K562 (cell line): ENCODE results near the gene DYNLT5. TPM values are rescaled to one million over a fixed set of nuclear protein-coding genes. Genes with fewer than 3 reads are reported as not detected.

Experiments used
- ATAC-seq: fragments of 200-7000 bp; cut with Tn5 transposase; 3 replicates; pipeline ENCODE4 v1.9.1; 2020; ENCODE audit warnings: moderate library complexity
- BruUV-seq: library from RNA; stranded (reverse); fragments of 400-500 nt; replicated peaks from 2 replicates; lab custom pipeline; 2021; lab: Mats Ljungman, UMichigan
- CTCF ChIA-PET: fragments of 300-600 bp; formaldehyde crosslinking; extraction: SDS; loops from one replicate; lab custom pipeline; 2021; ENCODE audit warnings: low intra/inter-chr PET ratio; lab: Yijun Ruan, JAX
- POLR2A ChIA-PET: fragments of 300-600, 350-650 bp; sonication (Branson Sonifier 250); formaldehyde crosslinking; extraction: SDS; loops from one replicate; lab custom pipeline; 2021; ENCODE audit warnings: antibody characterized with exemption, inconsistent platforms; lab: Yijun Ruan, JAX
- DNase-seq, 4 experiments: peaks; one replicate each; pipeline versions ENCODE4 v3.0.0 to v3.0.0-alpha.2; 2011 to 2018; ENCODE audit warnings: low spot score in 3 of 4, mixed read lengths in 3 of 4; ENCODE audit errors: extremely low read depth in 1 of 4
- FAIRE-seq: peaks from 2 replicates; lab custom pipeline; 2011; peaks lifted over from hg19 to GRCh38; lab: Jason Lieb, UNC
- H2AFZ ChIP-seq: 2 replicates; pipeline ENCODE4 v1.6.0; 2011; ENCODE audit warnings: low read depth, low read length, control low read depth, inconsistent platforms
- H3K27ac ChIP-seq: fragments of 200-600 bp; 3 replicates; pipeline ENCODE4 v1.8.0; 2011; ENCODE audit warnings: low read depth, mild to moderate bottlenecking, control low read depth, inconsistent platforms, low read length, moderate library complexity, mixed read lengths; ENCODE audit errors: extremely low read depth
- H3K27me3 ChIP-seq, 2 experiments: fragments of 300-600 bp in 1 of 2; 2 replicates in 1 of 2; 3 replicates in 1 of 2; pipeline versions ENCODE4 v1.6.0 to v1.8.0; 2011; ENCODE audit warnings: inconsistent platforms in 2 of 2, low read length in 2 of 2, mild to moderate bottlenecking in 1 of 2, mixed read lengths in 1 of 2, moderate library complexity in 1 of 2; ENCODE audit not compliant: control insufficient read depth in 2 of 2, insufficient read depth in 2 of 2
- H3K36me3 ChIP-seq: fragments of 300-600 bp; 3 replicates; pipeline ENCODE4 v1.8.0; 2011; ENCODE audit warnings: mild to moderate bottlenecking, low read length, inconsistent platforms; ENCODE audit not compliant: control insufficient read depth, insufficient read depth
- H3K4me1 ChIP-seq, 2 experiments: fragments of 200-600 bp in 1 of 2; replicated peaks in 1 of 2; 2 replicates in 1 of 2; 3 replicates in 1 of 2; pipeline versions ENCODE4 v1.5.1 to v1.8.0; 2011; ENCODE audit warnings: inconsistent platforms in 2 of 2, low read length in 2 of 2, mild to moderate bottlenecking in 1 of 2, mixed read lengths in 1 of 2, moderate library complexity in 1 of 2; ENCODE audit not compliant: control insufficient read depth in 2 of 2, insufficient read depth in 2 of 2
- H3K4me2 ChIP-seq: 2 replicates; pipeline ENCODE4 v1.6.1; 2011; ENCODE audit warnings: low read length, control low read depth, inconsistent platforms, mixed read lengths; ENCODE audit not compliant: insufficient read depth
- H3K4me3 ChIP-seq: fragments of 200-600 bp; sonication (generic), shearing (Covaris generic); 2 replicates; pipeline ENCODE4 v1.5.1; 2016; ENCODE audit warnings: control low read depth, inconsistent platforms
- H3K79me2 ChIP-seq: fragments of 200-600 bp; 3 replicates; pipeline ENCODE4 v1.8.0; 2011; ENCODE audit warnings: low read length, inconsistent platforms; ENCODE audit not compliant: control insufficient read depth, insufficient read depth
- H3K9ac ChIP-seq, 2 experiments: 2 replicates each; pipeline versions ENCODE4 v1.6.0 to v1.6.1; 2011; ENCODE audit warnings: low read depth in 2 of 2, low read length in 2 of 2, control low read depth in 1 of 2, inconsistent platforms in 1 of 2, mild to moderate bottlenecking in 1 of 2, mixed read lengths in 1 of 2; ENCODE audit not compliant: insufficient read depth in 1 of 2
- H3K9me1 ChIP-seq: one replicate; pipeline ENCODE4 v1.6.0; 2011; ENCODE audit warnings: inconsistent platforms, mild to moderate bottlenecking, low read length, moderate library complexity; ENCODE audit not compliant: control insufficient read depth, insufficient read depth
- H3K9me3 ChIP-seq: replicated peaks from 2 replicates; pipeline ENCODE4 v1.5.1; 2011; ENCODE audit warnings: low read depth, low read length, inconsistent platforms; ENCODE audit not compliant: control insufficient read depth, insufficient read depth
- H4K20me1 ChIP-seq: replicated peaks from 2 replicates; pipeline ENCODE4 v1.6.1; 2011; ENCODE audit warnings: low read length, inconsistent platforms, mixed read lengths; ENCODE audit not compliant: control insufficient read depth, insufficient read depth
- CBFB ChIP-seq: sonication (generic); formaldehyde crosslinking; IDR thresholded peaks from 2 replicates; pipeline ENCODE4 v1.4.0; 2020; ENCODE audit warnings: mild to moderate bottlenecking, missing genetic modification reagents
- CREM ChIP-seq: IDR thresholded peaks from 2 replicates; pipeline ENCODE4 v1.6.1; 2014; ENCODE audit warnings: antibody characterized with exemption, low read depth
- DACH1 ChIP-seq: fragments of 450-650 bp; IDR thresholded peaks from 2 replicates; pipeline ENCODE4 v1.6.1; 2018; ENCODE audit not compliant: partially characterized antibody
- ETS2 ChIP-seq: IDR thresholded peaks from 2 replicates; pipeline ENCODE4 v1.6.1; 2016; ENCODE audit warnings: borderline replicate concordance, missing genetic modification characterization, mild to moderate bottlenecking, moderate library complexity, missing compliant biosample characterization; ENCODE audit not compliant: poor library complexity, severe bottlenecking
- GATA2 ChIP-seq: sonication (generic); formaldehyde crosslinking; IDR thresholded peaks from 2 replicates; pipeline ENCODE4 v1.4.0; 2020; ENCODE audit warnings: mild to moderate bottlenecking, missing genetic modification reagents
- GATAD2A ChIP-seq: fragments of 450-650 bp; IDR thresholded peaks from 2 replicates; pipeline ENCODE4 v1.6.1; 2017
- MYC ChIP-seq, 2 experiments: fragments of 250-450 bp in 1 of 2; sonication (Bioruptor Pico) in 1 of 2; IDR thresholded peaks; 2 replicates each; pipeline versions ENCODE4 v1.5.1 to v1.6.1; 2012 to 2021; ENCODE audit warnings: low read depth in 2 of 2, borderline replicate concordance in 1 of 2, improper control_type of control experiment in 1 of 2, low read length in 1 of 2, mild to moderate bottlenecking in 1 of 2, moderate library complexity in 1 of 2
- POLR2G ChIP-seq: fragments of 200-400 bp; formaldehyde crosslinking; IDR thresholded peaks from 2 replicates; pipeline ENCODE4 v1.6.1; 2017; ENCODE audit warnings: low read depth, mild to moderate bottlenecking, antibody characterized with exemption, low read length, moderate library complexity
- SMARCB1 ChIP-seq: IDR thresholded peaks from 2 replicates; pipeline ENCODE4 v1.6.1; 2011; ENCODE audit warnings: improper control_type of control experiment, low read depth; ENCODE audit not compliant: insufficient read length
- SRSF1 ChIP-seq: fragments of 200-400 bp; formaldehyde crosslinking; IDR thresholded peaks from 2 replicates; pipeline ENCODE4 v1.6.1; 2017; ENCODE audit warnings: mild to moderate bottlenecking, low read depth, low read length, moderate library complexity
- TCFL5 ChIP-seq: fragments of 250-450 bp; sonication (Bioruptor Pico); conservative IDR thresholded peaks from 2 replicates; pipeline ENCODE4 v1.6.1; 2021; ENCODE audit warnings: mild to moderate bottlenecking, moderate library complexity, matching md5 sums
- ZNF124 ChIP-seq: sonication (generic); formaldehyde crosslinking; IDR thresholded peaks from 2 replicates; pipeline ENCODE4 v1.8.1; 2022; ENCODE audit warnings: missing genetic modification reagents
- ZNF311 ChIP-seq: fragments of 250-450 bp; sonication (Bioruptor Pico); IDR thresholded peaks from 2 replicates; pipeline ENCODE4 v1.4.0; 2020; ENCODE audit warnings: mild to moderate bottlenecking, moderate library complexity
- WGBS: fragments of 100-300 bp; shearing (Covaris generic); methylation state at CpG from one replicate; pipeline ENCODE4 v1.1.6; 2016; ENCODE audit warnings: low coverage, mixed read lengths; ENCODE audit not compliant: insufficient coverage; ENCODE audit errors: missing lambda C conversion rate; 5-methylcytosine and 5-hydroxymethylcytosine counted together
- in situ Hi-C: fragments of 300-500 bp; cut with MboI; formaldehyde crosslinking; loops from 4 replicates; pipeline ENCODE4 v1.15.0; 2018; ENCODE audit warnings: inconsistent platforms, mixed read lengths
- intact Hi-C: fragments of 100-400 bp; cut with micrococcal nuclease; formaldehyde crosslinking; loops from 2 replicates; pipeline ENCODE4 v1.14.2; 2022
- polyA plus RNA-seq, 8 experiments: library from polyadenylated mRNA; depleted of rRNA in 4 of 8; stranded (reverse) in 5 of 8; unstranded in 3 of 8; fragments of >200 nt; fragmentation: Nextera tagmentation in 2 of 8; fragmentation: Illumina TruSeq in 1 of 8; extraction: Ambion mirVana in 2 of 8; extraction: Trizol in 1 of 8; gene quantifications; 2 replicates each; pipeline versions ENCODE4 v1.2.1 to v1.2.3, GENCODE V29; 2011 to 2014; ENCODE audit warnings: inconsistent platforms in 1 of 8, missing spikeins in 1 of 8
- total RNA-seq, 7 experiments: library from RNA; depleted of rRNA in 6 of 7; stranded (reverse); fragments of >200 nt in 6 of 7; fragmentation: Illumina TruSeq in 2 of 7; extraction: Trizol in 2 of 7; gene quantifications; 2 replicates each; pipeline versions ENCODE4 v1.2.1 to v1.2.3, GENCODE V29; 2011 to 2021; ENCODE audit warnings: low replicate concordance in 1 of 7
- TF ChIP-seq, protein P1 (sequence below), 2 experiments: fragments of 450-650 bp; conservative IDR thresholded peaks; 2 replicates each; pipeline ENCODE4 v1.6.1; 2017; ENCODE audit warnings: mild to moderate bottlenecking in 2 of 2, moderate library complexity in 2 of 2
- TF ChIP-seq, protein P2 (sequence below): fragments of 250-450 bp; sonication (Bioruptor Pico); IDR thresholded peaks from 2 replicates; pipeline ENCODE4 v1.8.0; 2021; ENCODE audit warnings: mild to moderate bottlenecking, moderate library complexity
- TF ChIP-seq, protein P3 (sequence below): fragments of 450-650 bp; formaldehyde crosslinking; IDR thresholded peaks from 2 replicates; pipeline ENCODE4 v1.4.0; 2020; ENCODE audit warnings: mild to moderate bottlenecking, moderate library complexity

Gene DYNLT5
- total and polyA plus RNA-seq, 9 of the 15 experiments (the other 6 are each of a cell fraction or from before 2014, with no cell fraction given) = not detected

DNA sequence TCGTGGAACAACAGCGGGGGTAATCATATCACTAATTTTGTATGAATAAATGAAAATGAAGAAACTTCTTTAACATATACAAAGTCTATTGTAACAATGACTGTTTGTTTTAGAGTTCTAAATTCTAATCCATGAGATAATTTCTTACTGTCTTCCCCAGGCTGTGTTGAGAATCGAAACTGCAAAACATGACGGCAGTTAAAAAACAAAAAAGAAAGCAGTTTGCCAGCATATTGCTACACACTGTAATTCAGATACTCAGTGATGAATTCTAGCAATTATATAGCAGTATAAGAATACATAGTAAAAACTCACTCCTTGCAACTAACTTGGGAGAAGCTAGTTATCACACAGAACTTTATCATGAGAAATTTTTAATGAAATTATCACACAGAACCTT is 26.7 kb downstream of the DYNLT5 start:
- DNase-seq (no peak), ATAC-seq (no peak), FAIRE-seq (no peak)
- Histone ChIP-seq H3K27ac (no peak overlapping the region), H3K4me2 (no peak overlapping the region), H2AFZ (no peak overlapping the region), H3K36me3 (no peaks in the 10 kb centered on the region), H3K4me3 (no peak overlapping the region), H3K9me1 (no peaks in the 10 kb centered on the region), H3K27me3 (no peaks in the 10 kb centered on the region), H3K4me1 (no peaks in the 10 kb centered on the region; a peak in 1 of 5 replicates), H3K79me2 (no peaks in the 10 kb centered on the region), H3K9ac (no peak overlapping the region), H4K20me1 (no peaks in the 10 kb centered on the region), H3K9me3 (no peaks in the 10 kb centered on the region)
- in situ Hi-C loops (no loop called here), intact Hi-C loops (no loop called here)
- no peak for TF ChIP-seq DACH1
- TF ChIP-seq POLR2G = no peak
- no peak for TF ChIP-seq MYC (IDR thresholded peaks at IDR 0.05; ENCODE audit: low read depth, low read length)
- no peak for TF ChIP-seq MYC (CRISPR knock-in tag; IDR thresholded peaks at IDR 0.05; ENCODE audit: borderline replicate concordance, low read depth)
- TF ChIP-seq GATAD2A = no peak
- TF ChIP-seq ETS2 (tag) = no peak
- TF ChIP-seq GATA2 (CRISPR knock-in tag) = no peak
- no peak for TF ChIP-seq SRSF1
- no peak for TF ChIP-seq SMARCB1
- TF ChIP-seq, protein P1, sequence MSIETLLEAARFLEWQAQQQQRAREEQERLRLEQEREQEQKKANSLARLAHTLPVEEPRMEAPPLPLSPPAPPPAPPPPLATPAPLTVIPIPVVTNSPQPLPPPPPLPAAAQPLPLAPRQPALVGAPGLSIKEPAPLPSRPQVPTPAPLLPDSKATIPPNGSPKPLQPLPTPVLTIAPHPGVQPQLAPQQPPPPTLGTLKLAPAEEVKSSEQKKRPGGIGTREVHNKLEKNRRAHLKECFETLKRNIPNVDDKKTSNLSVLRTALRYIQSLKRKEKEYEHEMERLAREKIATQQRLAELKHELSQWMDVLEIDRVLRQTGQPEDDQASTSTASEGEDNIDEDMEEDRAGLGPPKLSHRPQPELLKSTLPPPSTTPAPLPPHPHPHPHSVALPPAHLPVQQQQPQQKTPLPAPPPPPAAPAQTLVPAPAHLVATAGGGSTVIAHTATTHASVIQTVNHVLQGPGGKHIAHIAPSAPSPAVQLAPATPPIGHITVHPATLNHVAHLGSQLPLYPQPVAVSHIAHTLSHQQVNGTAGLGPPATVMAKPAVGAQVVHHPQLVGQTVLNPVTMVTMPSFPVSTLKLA (conservative IDR thresholded peaks at IDR 0.05) = no peak
- no peak for TF ChIP-seq TCFL5 (CRISPR knock-in tag)
- TF ChIP-seq CBFB (CRISPR knock-in tag) = no peak
- no peak for TF ChIP-seq ZNF311 (CRISPR knock-in tag)
- TF ChIP-seq, protein P2, sequence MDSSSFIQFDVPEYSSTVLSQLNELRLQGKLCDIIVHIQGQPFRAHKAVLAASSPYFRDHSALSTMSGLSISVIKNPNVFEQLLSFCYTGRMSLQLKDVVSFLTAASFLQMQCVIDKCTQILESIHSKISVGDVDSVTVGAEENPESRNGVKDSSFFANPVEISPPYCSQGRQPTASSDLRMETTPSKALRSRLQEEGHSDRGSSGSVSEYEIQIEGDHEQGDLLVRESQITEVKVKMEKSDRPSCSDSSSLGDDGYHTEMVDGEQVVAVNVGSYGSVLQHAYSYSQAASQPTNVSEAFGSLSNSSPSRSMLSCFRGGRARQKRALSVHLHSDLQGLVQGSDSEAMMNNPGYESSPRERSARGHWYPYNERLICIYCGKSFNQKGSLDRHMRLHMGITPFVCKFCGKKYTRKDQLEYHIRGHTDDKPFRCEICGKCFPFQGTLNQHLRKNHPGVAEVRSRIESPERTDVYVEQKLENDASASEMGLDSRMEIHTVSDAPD = no peak
- TF ChIP-seq CREM = no peak
- no peak for TF ChIP-seq ZNF124 (CRISPR knock-in tag)
- TF ChIP-seq, protein P3, sequence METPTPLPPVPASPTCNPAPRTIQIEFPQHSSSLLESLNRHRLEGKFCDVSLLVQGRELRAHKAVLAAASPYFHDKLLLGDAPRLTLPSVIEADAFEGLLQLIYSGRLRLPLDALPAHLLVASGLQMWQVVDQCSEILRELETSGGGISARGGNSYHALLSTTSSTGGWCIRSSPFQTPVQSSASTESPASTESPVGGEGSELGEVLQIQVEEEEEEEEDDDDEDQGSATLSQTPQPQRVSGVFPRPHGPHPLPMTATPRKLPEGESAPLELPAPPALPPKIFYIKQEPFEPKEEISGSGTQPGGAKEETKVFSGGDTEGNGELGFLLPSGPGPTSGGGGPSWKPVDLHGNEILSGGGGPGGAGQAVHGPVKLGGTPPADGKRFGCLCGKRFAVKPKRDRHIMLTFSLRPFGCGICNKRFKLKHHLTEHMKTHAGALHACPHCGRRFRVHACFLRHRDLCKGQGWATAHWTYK (CRISPR knock-in tag) = no peak
- BruUV-seq = no TSS peak
- CTCF ChIA-PET = no interaction called here
- POLR2A ChIA-PET = interaction anchor here (1.9 kb wide), 1 partner anchor 19 kb away, joined by 5 read pairs; no protein-coding TSS in a partner anchor
- WGBS = 70% methylated on average over 4 of the region's 4 CpGs
